Osteoblast (primary cell): ENCODE results near the gene SH3TC1. TPM values are rescaled to one million over a fixed set of nuclear protein-coding genes. Genes with fewer than 3 reads are reported as not detected.
A peak's percentile ranks its signal among the peaks of the same experiment; 100 is the strongest.

Source experiments
- DNase-seq: peaks from one replicate; pipeline ENCODE4 v3.0.0; 2011; ENCODE audit warnings: low spot score, mixed read lengths; ENCODE audit not compliant: insufficient read length; ENCODE audit errors: missing footprints
- H2AFZ ChIP-seq: 2 replicates; pipeline ENCODE4 v1.6.0; 2011; ENCODE audit warnings: mild to moderate bottlenecking, low read length
- H3K27ac ChIP-seq: 2 replicates; pipeline ENCODE4 v1.5.1; 2011; ENCODE audit warnings: mild to moderate bottlenecking, low read depth, low read length, moderate library complexity
- H3K27me3 ChIP-seq: 2 replicates; pipeline ENCODE4 v1.6.0; 2012; ENCODE audit warnings: mild to moderate bottlenecking, control low read depth, inconsistent platforms, low read length, moderate library complexity; ENCODE audit not compliant: insufficient read depth
- H3K36me3 ChIP-seq: 2 replicates; pipeline ENCODE4 v1.5.1; 2011; ENCODE audit warnings: mild to moderate bottlenecking, low read length, control low read depth, moderate library complexity; ENCODE audit not compliant: insufficient read depth
- H3K4me1 ChIP-seq: 2 replicates; pipeline ENCODE4 v1.5.1; 2011; ENCODE audit warnings: mild to moderate bottlenecking, low read length, control low read depth, moderate library complexity; ENCODE audit not compliant: insufficient read depth
- H3K4me2 ChIP-seq: 2 replicates; pipeline ENCODE4 v1.6.0; 2011; ENCODE audit warnings: mild to moderate bottlenecking, low read length; ENCODE audit not compliant: insufficient read depth
- H3K4me3 ChIP-seq: fragments of 200-600 bp; sonication (generic); 3 replicates; pipeline ENCODE4 v1.5.1; 2012; ENCODE audit warnings: mild to moderate bottlenecking, low read length, inconsistent platforms; ENCODE audit not compliant: insufficient read depth
- H3K79me2 ChIP-seq: 2 replicates; pipeline ENCODE4 v1.6.0; 2012; ENCODE audit warnings: mild to moderate bottlenecking, low read length, control low read depth, inconsistent platforms; ENCODE audit not compliant: insufficient read depth
- H3K9me3 ChIP-seq: 2 replicates; pipeline ENCODE4 v1.5.1; 2011; ENCODE audit warnings: low read depth, low read length, control low read depth
- H4K20me1 ChIP-seq: 2 replicates; pipeline ENCODE4 v1.6.0; 2012; ENCODE audit warnings: mild to moderate bottlenecking, low read length, control low read depth; ENCODE audit not compliant: insufficient read depth
- total RNA-seq: library from RNA; depleted of rRNA; stranded (reverse); fragments of >200 nt; gene quantifications from 2 replicates; pipeline ENCODE4 v1.2.3, GENCODE V29; 2012
- TF ChIP-seq, protein P1 (sequence below): IDR thresholded peaks from 2 replicates; pipeline ENCODE4 v1.5.1; 2011; ENCODE audit warnings: mild to moderate bottlenecking, low read depth, low read length, moderate library complexity; ENCODE audit errors: extremely low read depth

SH3TC1 gene
- total RNA-seq, 1 donor, result 3.6 TPM

DNA sequence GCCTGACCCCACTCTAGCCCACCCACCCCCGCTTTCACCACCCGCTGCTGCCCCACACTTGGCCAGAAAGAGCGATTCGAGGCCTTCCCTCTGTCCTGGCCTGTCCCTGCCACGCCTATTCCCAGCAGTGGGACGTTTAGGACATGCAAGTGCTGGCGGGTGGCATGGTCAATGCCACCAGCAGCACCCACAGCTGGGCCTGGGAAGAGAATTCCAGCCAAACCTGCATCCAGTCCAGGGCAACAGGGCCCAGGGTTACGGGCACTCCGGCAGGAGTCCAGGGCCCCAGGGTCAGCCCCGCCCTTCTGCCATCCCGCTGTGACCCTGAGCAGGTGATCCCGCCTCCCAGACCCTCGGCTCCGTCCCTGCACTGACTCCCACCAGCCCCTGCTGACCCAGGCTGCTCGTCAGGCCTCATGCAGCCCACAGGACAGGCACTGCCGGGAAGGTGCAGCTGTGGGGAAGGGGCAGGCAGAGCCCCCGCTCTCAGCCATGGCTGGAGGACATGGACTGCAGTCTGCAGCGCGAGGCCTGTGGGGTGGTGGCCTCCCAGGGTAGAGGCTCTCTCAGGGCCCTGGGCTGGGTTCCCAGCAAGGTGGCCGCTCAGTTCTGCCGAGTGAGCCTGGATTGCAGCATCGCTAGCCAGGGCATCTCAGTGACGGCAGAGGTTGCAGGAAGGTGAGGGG lies 63.7 kb downstream of the SH3TC1 start:
- no peaks in the 10 kb centered on the region for H3K27me3 ChIP-seq
- no peaks in the 10 kb centered on the region for H3K36me3 ChIP-seq
- DNase-seq, result no peak
- H3K4me2 ChIP-seq, result no peak overlapping the region
- H3K4me3 ChIP-seq, result no peak overlapping the region
- H2AFZ ChIP-seq, result no peak overlapping the region
- TF ChIP-seq, protein P1, sequence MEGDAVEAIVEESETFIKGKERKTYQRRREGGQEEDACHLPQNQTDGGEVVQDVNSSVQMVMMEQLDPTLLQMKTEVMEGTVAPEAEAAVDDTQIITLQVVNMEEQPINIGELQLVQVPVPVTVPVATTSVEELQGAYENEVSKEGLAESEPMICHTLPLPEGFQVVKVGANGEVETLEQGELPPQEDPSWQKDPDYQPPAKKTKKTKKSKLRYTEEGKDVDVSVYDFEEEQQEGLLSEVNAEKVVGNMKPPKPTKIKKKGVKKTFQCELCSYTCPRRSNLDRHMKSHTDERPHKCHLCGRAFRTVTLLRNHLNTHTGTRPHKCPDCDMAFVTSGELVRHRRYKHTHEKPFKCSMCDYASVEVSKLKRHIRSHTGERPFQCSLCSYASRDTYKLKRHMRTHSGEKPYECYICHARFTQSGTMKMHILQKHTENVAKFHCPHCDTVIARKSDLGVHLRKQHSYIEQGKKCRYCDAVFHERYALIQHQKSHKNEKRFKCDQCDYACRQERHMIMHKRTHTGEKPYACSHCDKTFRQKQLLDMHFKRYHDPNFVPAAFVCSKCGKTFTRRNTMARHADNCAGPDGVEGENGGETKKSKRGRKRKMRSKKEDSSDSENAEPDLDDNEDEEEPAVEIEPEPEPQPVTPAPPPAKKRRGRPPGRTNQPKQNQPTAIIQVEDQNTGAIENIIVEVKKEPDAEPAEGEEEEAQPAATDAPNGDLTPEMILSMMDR, result no peak
- H3K27ac ChIP-seq, result no peak overlapping the region
- H4K20me1 ChIP-seq, result no peaks in the 10 kb centered on the region
- H3K9me3 ChIP-seq, result no peaks in the 10 kb centered on the region
- no peaks in the 10 kb centered on the region for H3K79me2 ChIP-seq
- H3K4me1 ChIP-seq, result peaks cover 8% of the 10 kb centered on the region

DNA sequence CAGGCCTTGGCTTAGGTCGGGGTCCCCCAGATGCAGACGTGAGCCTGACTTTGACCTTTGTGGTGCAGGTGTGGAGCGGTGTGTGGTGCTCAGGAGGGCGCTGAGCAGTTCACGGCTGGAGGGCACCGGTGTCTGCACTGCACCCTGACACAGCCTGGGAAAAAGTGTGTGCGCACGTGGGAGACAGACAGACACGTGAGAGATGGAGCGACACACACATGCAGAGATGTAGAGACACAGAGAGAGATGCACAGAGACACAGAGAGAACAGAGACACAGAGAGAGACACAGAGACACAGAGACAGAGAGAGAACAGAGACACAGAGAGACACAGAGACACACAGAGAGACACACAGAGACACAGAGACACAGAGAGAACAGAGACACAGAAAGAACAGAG lies 64.3 kb downstream of the SH3TC1 start:
- TF ChIP-seq, protein P1, result no peak
- Histone ChIP-seq H3K4me1 (peaks cover 8% of the 10 kb centered on the region), H3K27ac (no peak overlapping the region), H3K4me2 (no peak overlapping the region), H3K27me3 (no peaks in the 10 kb centered on the region), H4K20me1 (no peaks in the 10 kb centered on the region), H3K4me3 (no peak overlapping the region), H2AFZ (no peak overlapping the region), H3K36me3 (no peaks in the 10 kb centered on the region), H3K9me3 (no peaks in the 10 kb centered on the region), H3K79me2 (no peaks in the 10 kb centered on the region)
- DNase-seq, result no peak

DNA sequence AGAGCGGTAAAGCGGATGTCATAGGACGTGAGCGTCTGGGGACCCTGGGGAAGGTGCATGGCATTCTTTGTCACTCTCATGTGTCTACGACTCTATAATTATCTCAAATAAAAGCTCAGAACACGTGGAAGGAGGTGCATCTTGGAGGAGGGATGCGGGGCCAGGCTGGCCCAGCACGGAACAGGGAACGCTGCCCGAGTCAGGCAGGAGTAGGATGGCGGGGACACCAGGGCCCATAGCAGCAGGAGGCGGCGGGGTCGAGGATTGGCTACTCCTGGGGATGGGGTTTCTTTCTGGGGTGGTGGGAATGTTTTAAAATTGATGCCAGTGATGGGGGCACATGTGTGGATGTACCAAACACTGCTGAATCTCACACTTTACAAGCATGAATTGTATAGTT lies 65.0 kb downstream of the SH3TC1 start:
- DNase-seq, result no peak
- Histone ChIP-seq H3K27me3 (no peaks in the 10 kb centered on the region), H3K9me3 (no peaks in the 10 kb centered on the region), H3K36me3 (no peaks in the 10 kb centered on the region), H3K27ac (no peak overlapping the region), H3K79me2 (no peaks in the 10 kb centered on the region), H2AFZ (no peak overlapping the region), H3K4me2 (no peak overlapping the region), H4K20me1 (no peaks in the 10 kb centered on the region), H3K4me3 (no peak overlapping the region), H3K4me1 (peaks cover 8% of the 10 kb centered on the region)
- TF ChIP-seq, protein P1, result no peak

DNA sequence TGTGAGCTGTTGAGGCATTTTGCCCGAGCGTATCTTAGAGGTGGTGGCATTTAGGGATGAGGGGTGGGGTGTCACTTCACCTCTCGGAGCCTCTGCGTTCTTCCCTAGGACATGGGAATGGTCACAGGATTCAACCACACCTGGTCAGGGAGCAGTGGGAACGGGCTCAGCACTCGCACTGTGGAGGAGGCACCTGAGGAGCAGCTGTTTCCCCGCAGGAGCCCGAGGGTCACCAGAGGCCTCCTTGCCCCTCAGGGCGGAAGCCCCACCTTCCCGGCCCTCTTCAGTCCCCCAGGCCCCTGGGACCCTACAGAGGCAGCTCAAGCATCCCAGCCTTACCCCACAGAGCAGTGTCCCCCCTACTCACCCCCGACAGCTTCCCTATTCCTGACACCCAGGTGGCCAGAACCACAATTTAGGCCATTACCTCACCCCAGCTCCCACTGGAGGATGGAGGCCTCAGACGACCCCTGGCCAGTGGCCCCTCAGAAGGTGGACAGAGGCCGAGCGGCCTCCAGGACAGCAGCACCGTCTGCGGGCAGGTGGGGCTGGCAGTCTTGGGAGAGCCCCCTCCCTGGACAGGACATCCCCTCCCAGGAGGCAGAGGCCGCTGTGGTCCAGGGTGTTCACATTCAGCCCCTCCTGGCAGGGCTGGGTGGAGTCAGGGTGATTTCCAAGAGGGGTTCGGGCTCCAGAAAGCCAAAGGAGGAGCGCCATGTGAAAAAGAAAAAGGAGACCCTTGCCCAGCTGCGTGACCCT lies 66.3 kb downstream of the SH3TC1 start:
- Histone ChIP-seq H3K4me2 (no peak overlapping the region), H4K20me1 (no peaks in the 10 kb centered on the region), H3K4me3 (no peak overlapping the region), H3K27ac (no peak overlapping the region), H3K4me1 (peaks cover 8% of the 10 kb centered on the region), H3K27me3 (peaks cover 4% of the 10 kb centered on the region), H2AFZ (no peak overlapping the region), H3K36me3 (no peaks in the 10 kb centered on the region), H3K79me2 (no peaks in the 10 kb centered on the region), H3K9me3 (no peaks in the 10 kb centered on the region)
- peak; percentile 85 for DNase-seq
- TF ChIP-seq, protein P1, result no peak
